Vagina (tissue), 2 donors: ENCODE results near the gene OR4D11.

Experiments used
- POLR2A ChIP-seq, 2 donors: fragments of 450-650 bp; IDR thresholded peaks; one replicate each; pipeline ENCODE4 v1.6.1; 2017; ENCODE audit warnings: antibody characterized with exemption in 2 of 2, mild to moderate bottlenecking in 2 of 2, moderate library complexity in 2 of 2
- POLR2AphosphoS5 ChIP-seq, 2 donors: sonication (generic); formaldehyde crosslinking; IDR thresholded peaks; one replicate each; pipeline ENCODE4 v1.9.0; 2017; ENCODE audit warnings: antibody characterized with exemption in 2 of 2, mild to moderate bottlenecking in 2 of 2, low read depth in 1 of 2; ENCODE audit not compliant: insufficient read depth in 1 of 2

GRCh38 chr11:59542142-59542810 lies 38.9 kb downstream of the OR4D11 start:
- no peak for TF ChIP-seq POLR2AphosphoS5 (IDR thresholded peaks at IDR 0.05; ENCODE audit: insufficient read depth in 1 of 2, low read depth in 1 of 2)
- TF ChIP-seq POLR2A (IDR thresholded peaks at IDR 0.05): no peak
